Gastrocnemius medialis (tissue), 4 donors: ENCODE measurements around the gene HOMEZ.

Source experiments
- CTCF ChIP-seq, 5 experiments: fragments of 450-650 bp in 3 of 5; fragments of 200-600 bp in 2 of 5; sonication (generic) in 2 of 5; IDR thresholded peaks in 4 of 5; conservative IDR thresholded peaks in 1 of 5; 1 replicate in 4 of 5; 2 replicates in 1 of 5; pipeline ENCODE4 v1.5.1; 2016 to 2019; ENCODE audit warnings: antibody characterized with exemption in 5 of 5, mild to moderate bottlenecking in 3 of 5, moderate library complexity in 3 of 5
- POLR2A ChIP-seq, 2 donors: fragments of 450-650 bp; IDR thresholded peaks; one replicate each; pipeline ENCODE4 v1.6.1; 2017; ENCODE audit warnings: antibody characterized with exemption in 2 of 2, mild to moderate bottlenecking in 2 of 2, moderate library complexity in 2 of 2

GRCh38 chr14:23249824-23250223 lies 36.1 kb downstream of the HOMEZ start:
- TF ChIP-seq CTCF (IDR thresholded peaks at IDR 0.05 in 4 of 5, conservative IDR thresholded peaks at IDR 0.05 in 1 of 5), result no peak
- TF ChIP-seq POLR2A (IDR thresholded peaks at IDR 0.05), result no peak
